Measurements from ENCODE around the gene BCDIN3D.

- peak; percentile 76 to 89 (median 88); a peak in 5 of 6 replicates for TF ChIP-seq CTCF (IDR thresholded peaks at IDR 0.05 in 2 of 3, conservative IDR thresholded peaks at IDR 0.05 in 1 of 3; ENCODE audit: control insufficient read depth in 2 of 3, extremely low read depth in 1 of 3, insufficient read depth in 1 of 3, low read depth in 3 of 3, low read length in 3 of 3)
- TF ChIP-seq ESRRA (IDR thresholded peaks at IDR 0.05; ENCODE audit: low read length): no peak
- no peak for TF ChIP-seq RCOR1 (conservative IDR thresholded peaks at IDR 0.05; ENCODE audit: low read depth, low read length)
- TF ChIP-seq ZSCAN29 (IDR thresholded peaks at IDR 0.05): no peak
- TF ChIP-seq NKRF (conservative IDR thresholded peaks at IDR 0.05): no peak
- no peak for TF ChIP-seq ATF2 (IDR thresholded peaks at IDR 0.05; ENCODE audit: low read length)
- no peak for TF ChIP-seq NBN (IDR thresholded peaks at IDR 0.05)
- TF ChIP-seq MLLT1 (IDR thresholded peaks at IDR 0.05): no peak
- TF ChIP-seq EGR1 (IDR thresholded peaks at IDR 0.05; ENCODE audit: borderline replicate concordance in 1 of 2, low read depth in 2 of 2, low read length in 2 of 2): no peak
- no peak for TF ChIP-seq CREM (IDR thresholded peaks at IDR 0.05; ENCODE audit: low read depth)
- TF ChIP-seq RBBP5 (conservative IDR thresholded peaks at IDR 0.05): no peak
- no peak for TF ChIP-seq ETV6 (conservative IDR thresholded peaks at IDR 0.05 in 1 of 2, IDR thresholded peaks at IDR 0.05 in 1 of 2; ENCODE audit: borderline replicate concordance in 1 of 2, low read depth in 1 of 2)
- TF ChIP-seq MAX (IDR thresholded peaks at IDR 0.05; ENCODE audit: low read depth, low read length): no peak
Observed at GRCh38 chr12:49838973-49839633, 3.8 kb downstream of the BCDIN3D start.
